GM12872 (cell line): ENCODE data around the gene AHNAK2.

Experiments used
- CTCF ChIP-seq: IDR thresholded peaks from 3 replicates; pipeline ENCODE4 v1.5.1; 2011; ENCODE audit warnings: low read depth, mild to moderate bottlenecking, low read length, moderate library complexity; ENCODE audit not compliant: insufficient read depth

AHNAK2 gene

GRCh38 chr14:104940526-104941150 is 37.5 kb downstream of the AHNAK2 start:
- 0 out of 3 replicates have a peak, but pooled peaks have one; percentile 12 for TF ChIP-seq CTCF

- TF ChIP-seq CTCF = no peak
Measured at GRCh38 chr14:104939666-104940410, 38.3 kb downstream of the AHNAK2 start.

GRCh38 chr14:104938960-104939359 is 39.2 kb downstream of the AHNAK2 start:
- TF ChIP-seq CTCF = no peak

- TF ChIP-seq CTCF = no peak
Measured at GRCh38 chr14:104938436-104938835, 39.7 kb downstream of the AHNAK2 start.

GRCh38 chr14:104937694-104938365 is 40.3 kb downstream of the AHNAK2 start:
- no peak for TF ChIP-seq CTCF

GRCh38 chr14:104937161-104937560 is 41.0 kb downstream of the AHNAK2 start:
- no peak for TF ChIP-seq CTCF

GRCh38 chr14:104936361-104937155 is 41.6 kb downstream of the AHNAK2 start:
- TF ChIP-seq CTCF = no peak
